ENCODE data around the gene PCED1A. TPM values are rescaled to one million over a fixed set of nuclear protein-coding genes. Genes with fewer than 3 reads are reported as not detected.

Gene PCED1A
- total and polyA plus RNA-seq, 8 donors, result 12.1 to 110 (median 15.6) TPM

GRCh38 chr20:2798095-2798805, 42.2 kb downstream of the PCED1A start:
- H3K36me3 ChIP-seq, result no peaks in the 10 kb centered on the region
- FAIRE-seq (no peak), DNase-seq (peak in 1 of 6 donors; percentile 57), ATAC-seq (no peak)
- intact Hi-C loops (cut with DNase I), result no loop called here
- 75 to 87% methylated on average over 19 of the region's 19 CpGs for WGBS, 2 donors
- H3K9me3 ChIP-seq, result no peaks in the 10 kb centered on the region
- no peak for TF ChIP-seq CTCF (IDR thresholded peaks at IDR 0.05)
- no peak overlapping the region for H3K27ac ChIP-seq
- peaks cover 0 to 7% (median 0%) of the 10 kb centered on the region in 3 donors for H3K4me1 ChIP-seq
- peaks cover 0 to 8% (median 2%) of the 10 kb centered on the region in 4 donors for H3K27me3 ChIP-seq
- H3K4me3 ChIP-seq, result no peak overlapping the region

- DNase-seq, result no peak
Measured at GRCh38 chr20:2797136-2797983, 43.1 kb downstream of the PCED1A start.

GRCh38 chr20:2796011-2796660, 44.3 kb downstream of the PCED1A start:
- Histone ChIP-seq H3K27ac (no peak overlapping the region), H3K9me3 (no peaks in the 10 kb centered on the region), H3K36me3 (no peaks in the 10 kb centered on the region), H3K27me3 (peaks cover 0 to 4% (median 0%) of the 10 kb centered on the region in 4 donors), H3K4me3 (no peak overlapping the region), H3K4me1 (peaks cover 0 to 6% (median 0%) of the 10 kb centered on the region in 3 donors)
- intact Hi-C loops (cut with DNase I), result no loop called here
- no peak for FAIRE-seq
- no peak for TF ChIP-seq CTCF (IDR thresholded peaks at IDR 0.05)
- ATAC-seq, result no peak
- WGBS, 2 donors, result 75 to 84% methylated on average over 20 of the region's 20 CpGs
- DNase-seq, result no peak

More at GRCh38 chr20:2797136-2797983, 43.1 kb downstream of the PCED1A start:
- Histone ChIP-seq H3K4me1 (peaks cover 0 to 7% (median 0%) of the 10 kb centered on the region in 3 donors), H3K4me3 (no peak overlapping the region), H3K27ac (no peak overlapping the region), H3K9me3 (no peaks in the 10 kb centered on the region), H3K36me3 (no peaks in the 10 kb centered on the region), H3K27me3 (peaks cover 0 to 7% (median 2%) of the 10 kb centered on the region in 4 donors)
- no peak for TF ChIP-seq CTCF (IDR thresholded peaks at IDR 0.05)
- no peak for FAIRE-seq
- intact Hi-C loops (cut with DNase I), result no loop called here
- ATAC-seq, result no peak
- 75 to 79% methylated on average over 15 to 16 of the region's 16 CpGs for WGBS, 2 donors

- DNase-seq (no peak), ATAC-seq (no peak), FAIRE-seq (no peak)
- WGBS, 2 donors, result 72 to 78% methylated on average over 24 of the region's 24 CpGs
- TF ChIP-seq CTCF (IDR thresholded peaks at IDR 0.05), result no peak
- H3K9me3 ChIP-seq, result no peaks in the 10 kb centered on the region
- no peak overlapping the region for H3K27ac ChIP-seq
- H3K36me3 ChIP-seq, result no peaks in the 10 kb centered on the region
- no peak overlapping the region for H3K4me3 ChIP-seq
- intact Hi-C loops (cut with DNase I), result no loop called here
- peaks cover 0 to 4% (median 0%) of the 10 kb centered on the region in 4 donors for H3K27me3 ChIP-seq
- no peaks in the 10 kb centered on the region for H3K4me1 ChIP-seq
Measured at GRCh38 chr20:2795451-2795850, 45.0 kb downstream of the PCED1A start.
